Medulla oblongata (tissue), 1 donor: ENCODE results near the gene ADCY7.

Experiments used
- DNase-seq: peaks from one replicate; pipeline ENCODE4 v3.0.0-alpha.2; 2015; ENCODE audit errors: extremely low spot score

ADCY7 gene

DNA sequence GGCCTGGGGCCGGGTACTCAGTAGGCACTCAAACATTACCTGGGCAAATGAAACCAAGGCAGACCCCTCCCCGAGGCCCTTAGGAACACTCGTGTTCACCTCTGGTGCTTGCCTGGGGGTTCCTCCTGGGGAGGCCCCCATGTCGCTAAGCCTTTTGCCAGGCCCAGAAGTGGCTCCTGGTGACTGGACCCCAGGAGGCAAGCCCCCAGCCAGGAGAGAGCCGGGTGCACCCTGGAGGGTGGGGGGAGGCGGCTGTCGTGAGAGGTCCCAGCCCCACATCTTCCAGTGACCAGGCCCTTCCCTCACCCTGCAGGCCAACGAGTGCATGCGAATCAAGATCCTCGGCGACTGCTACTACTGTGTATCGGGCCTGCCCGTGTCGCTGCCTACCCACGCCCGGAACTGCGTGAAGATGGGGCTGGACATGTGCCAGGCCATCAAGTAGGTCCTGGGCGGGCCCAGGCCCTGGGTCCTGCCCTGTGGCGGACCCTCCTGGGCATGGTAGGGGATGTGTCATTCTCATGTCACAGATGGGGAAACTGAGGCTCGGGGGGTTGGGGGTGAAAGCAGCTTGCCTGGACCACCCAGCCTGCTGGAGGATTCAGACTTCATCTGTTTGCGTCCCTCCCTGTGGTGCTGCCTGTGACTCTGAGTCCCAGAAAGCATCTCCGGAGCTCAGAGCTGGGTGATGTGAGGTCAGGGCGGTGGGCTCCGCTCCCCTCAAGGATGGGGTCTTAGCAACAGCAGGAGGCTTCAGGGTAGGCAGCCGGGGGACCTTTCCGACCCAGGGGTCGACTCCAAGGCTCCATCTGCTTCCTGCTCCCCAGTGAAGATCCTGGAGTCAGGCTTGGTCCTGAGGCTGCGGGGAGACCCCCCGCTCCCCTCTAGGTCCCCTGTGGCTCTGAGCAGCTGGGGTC is 32.5 kb downstream of the ADCY7 start:
- DNase-seq = no peak

DNA sequence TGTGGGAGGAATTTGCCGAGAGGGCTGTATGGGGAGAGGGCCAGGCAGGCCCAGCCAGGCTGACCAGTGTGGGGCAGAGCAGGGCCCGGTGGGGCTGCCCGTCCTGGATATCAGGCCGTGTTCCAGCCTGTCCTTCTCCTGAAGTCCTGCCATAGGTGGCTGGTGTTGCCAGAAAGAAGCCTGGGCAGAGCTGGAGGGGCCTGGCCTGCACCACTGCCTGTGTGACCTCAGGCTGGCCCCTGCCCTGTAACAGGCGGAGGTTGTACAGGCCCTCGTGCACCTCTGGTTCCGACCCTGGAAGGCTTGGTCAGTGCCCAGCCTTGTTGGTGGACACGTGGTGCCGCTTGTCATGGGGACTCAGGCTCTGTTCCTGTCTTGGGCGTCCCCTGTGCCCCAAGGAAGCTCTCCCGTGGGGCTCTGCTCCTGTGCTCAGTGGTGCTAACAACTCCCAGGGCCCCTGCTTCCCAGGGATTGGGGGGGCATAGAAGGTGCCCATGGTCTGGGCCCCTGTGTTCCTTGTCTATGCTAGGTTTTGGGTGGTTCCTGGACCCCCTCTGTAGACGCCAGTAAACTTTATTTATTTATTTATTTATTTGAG is 33.3 kb downstream of the ADCY7 start:
- DNase-seq = no peak

DNA sequence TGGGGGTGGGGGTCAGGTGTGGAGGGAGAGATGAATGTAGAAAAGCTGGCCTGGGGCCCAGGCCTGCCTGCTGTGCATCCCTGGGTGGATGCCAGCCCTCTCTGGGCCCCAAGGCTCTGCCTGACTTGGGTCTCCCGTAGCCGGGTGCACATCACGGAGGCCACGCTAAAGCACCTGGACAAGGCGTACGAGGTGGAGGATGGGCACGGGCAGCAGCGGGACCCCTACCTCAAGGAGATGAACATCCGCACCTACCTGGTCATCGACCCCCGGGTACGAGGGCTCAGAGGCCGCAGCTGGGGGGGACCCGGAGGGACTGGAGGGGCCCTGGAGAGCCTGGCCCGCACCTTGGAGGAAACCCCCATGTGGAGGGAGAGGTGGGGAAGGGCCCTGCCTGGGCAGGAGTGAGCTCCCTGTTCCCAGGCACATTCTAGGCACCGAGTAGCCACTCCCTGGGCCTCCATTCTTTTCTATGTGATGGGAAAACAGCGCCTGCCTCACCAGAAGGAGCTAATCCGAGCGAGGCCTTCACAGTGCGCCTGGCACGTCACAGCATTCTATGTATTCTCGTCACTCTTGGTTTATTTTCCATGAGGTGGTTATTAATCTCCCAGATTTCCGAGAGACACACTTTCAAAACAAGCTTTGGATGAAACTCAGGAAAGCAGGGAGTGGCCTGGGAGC is 34.7 kb downstream of the ADCY7 start:
- DNase-seq = no peak

GRCh38 chr16:50301626-50302471 is 35.5 kb downstream of the ADCY7 start:
- no peak for DNase-seq

- no peak for DNase-seq
Observed at GRCh38 chr16:50302472-50303005, 36.2 kb downstream of the ADCY7 start.

GRCh38 chr16:50303041-50303604 is 36.8 kb downstream of the ADCY7 start:
- no peak for DNase-seq

DNA sequence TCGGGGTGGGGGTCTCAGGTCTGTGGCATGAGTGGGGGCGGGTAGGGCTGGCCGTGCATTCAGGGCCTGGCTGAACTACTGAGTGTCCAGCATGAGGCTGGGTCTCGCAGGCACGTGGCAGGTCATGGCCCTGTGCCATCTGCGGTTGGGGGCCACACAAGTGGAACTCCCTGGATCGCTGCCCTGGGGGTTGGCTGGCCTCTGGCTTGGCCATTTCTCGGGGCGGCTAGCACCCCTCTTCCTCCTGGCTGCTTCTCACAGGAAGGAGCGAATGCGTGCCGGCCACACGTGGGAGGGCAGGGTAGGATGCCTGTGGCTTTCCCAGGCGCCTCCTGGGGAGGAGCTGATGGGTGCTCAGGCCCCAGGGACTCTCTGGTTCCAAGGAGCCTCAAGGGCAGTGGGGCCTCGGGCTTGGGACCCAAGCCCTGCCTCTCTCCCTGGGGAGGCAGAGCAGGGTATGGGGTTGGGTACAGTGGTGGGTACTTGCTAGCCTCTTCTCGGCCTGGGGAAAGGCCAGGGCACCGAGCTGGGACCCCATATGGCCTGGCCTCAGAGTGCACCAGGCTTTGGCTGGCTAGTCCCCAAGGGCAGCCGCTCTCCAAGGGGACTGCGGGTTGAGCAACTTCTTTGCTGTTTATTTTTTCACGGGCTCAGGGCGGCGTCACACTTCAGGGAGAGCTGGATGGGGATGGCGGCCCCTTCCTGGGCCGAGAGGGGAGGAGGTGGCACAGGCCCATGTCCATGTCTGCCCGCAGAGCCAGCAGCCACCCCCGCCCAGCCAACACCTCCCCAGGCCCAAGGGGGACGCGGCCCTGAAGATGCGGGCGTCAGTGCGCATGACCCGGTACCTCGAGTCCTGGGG is 37.5 kb downstream of the ADCY7 start:
- no peak for DNase-seq

- DNase-seq = no peak
Observed at GRCh38 chr16:50304467-50305440, 38.4 kb downstream of the ADCY7 start.

DNA sequence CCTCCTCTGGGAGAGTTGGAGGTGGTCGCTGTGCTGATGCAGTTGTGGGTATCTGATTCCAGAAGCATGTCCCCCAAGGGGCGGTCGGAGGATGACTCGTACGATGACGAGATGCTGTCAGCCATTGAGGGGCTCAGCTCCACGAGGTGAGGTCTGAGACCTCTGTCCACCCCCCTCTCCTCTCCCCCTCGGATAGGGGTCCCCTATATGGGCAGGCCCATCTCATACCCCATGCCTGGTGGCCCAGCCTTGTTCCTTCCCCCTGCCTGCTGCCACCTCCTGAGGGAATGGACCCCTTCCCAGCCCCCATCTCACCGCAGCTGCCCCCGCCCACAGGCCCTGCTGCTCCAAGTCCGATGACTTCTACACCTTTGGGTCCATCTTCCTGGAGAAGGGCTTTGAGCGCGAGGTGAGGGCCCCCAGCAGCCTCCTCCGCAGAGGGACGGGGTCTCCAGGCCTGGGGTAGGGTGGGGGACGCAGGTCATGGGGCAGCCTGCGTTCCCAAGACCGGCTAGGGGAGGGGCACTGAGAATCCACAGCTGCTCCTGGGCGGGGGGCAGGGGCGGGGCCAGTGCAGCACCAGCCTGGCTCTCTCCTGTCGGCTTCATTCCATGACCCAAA is 39.2 kb downstream of the ADCY7 start:
- no peak for DNase-seq

- no peak for DNase-seq
Observed at GRCh38 chr16:50306287-50306686, 39.9 kb downstream of the ADCY7 start.

- DNase-seq = no peak
Observed at GRCh38 chr16:50308237-50308965, 42.0 kb downstream of the ADCY7 start.

- no peak for DNase-seq
Observed at GRCh38 chr16:50309156-50309526, 42.8 kb downstream of the ADCY7 start.

DNA sequence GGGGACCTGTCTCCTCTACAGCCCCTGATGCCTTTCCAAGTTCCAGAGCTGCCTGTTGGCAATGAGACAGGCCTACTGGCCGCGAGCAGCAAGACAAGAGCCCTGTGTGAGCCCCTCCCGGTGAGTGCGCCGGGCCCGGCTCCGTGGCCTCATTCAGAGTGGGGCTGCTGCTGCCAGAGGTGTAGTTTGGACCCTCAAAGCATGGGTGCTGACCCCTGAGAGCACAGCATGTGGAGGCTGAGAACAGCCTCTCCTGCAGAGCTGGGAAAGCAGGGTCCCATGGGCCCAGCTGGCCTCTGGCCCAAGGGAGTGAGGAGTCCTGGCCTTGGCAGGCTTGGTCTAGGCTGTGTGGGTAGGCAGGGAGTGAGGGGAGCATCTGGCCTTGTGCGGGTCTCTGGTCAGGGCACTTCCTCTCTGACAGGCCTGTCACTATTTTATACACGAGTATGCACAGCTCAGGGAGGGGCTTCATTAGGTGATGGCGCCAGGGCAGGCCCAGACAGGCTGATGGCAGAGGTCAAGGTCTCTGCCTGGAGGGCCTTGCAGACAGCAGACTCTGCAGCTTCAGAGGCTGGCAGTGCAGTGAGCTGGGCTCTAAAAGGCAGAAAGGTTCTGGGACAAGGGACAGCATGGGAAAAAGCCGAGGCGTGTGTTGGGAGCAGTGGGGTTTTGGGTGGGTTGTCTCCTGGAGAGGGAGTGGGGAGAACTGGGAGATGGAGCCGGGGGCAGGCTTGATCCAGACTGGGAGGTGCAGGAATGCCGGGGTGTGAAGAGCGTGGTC is 43.4 kb downstream of the ADCY7 start:
- no peak for DNase-seq

DNA sequence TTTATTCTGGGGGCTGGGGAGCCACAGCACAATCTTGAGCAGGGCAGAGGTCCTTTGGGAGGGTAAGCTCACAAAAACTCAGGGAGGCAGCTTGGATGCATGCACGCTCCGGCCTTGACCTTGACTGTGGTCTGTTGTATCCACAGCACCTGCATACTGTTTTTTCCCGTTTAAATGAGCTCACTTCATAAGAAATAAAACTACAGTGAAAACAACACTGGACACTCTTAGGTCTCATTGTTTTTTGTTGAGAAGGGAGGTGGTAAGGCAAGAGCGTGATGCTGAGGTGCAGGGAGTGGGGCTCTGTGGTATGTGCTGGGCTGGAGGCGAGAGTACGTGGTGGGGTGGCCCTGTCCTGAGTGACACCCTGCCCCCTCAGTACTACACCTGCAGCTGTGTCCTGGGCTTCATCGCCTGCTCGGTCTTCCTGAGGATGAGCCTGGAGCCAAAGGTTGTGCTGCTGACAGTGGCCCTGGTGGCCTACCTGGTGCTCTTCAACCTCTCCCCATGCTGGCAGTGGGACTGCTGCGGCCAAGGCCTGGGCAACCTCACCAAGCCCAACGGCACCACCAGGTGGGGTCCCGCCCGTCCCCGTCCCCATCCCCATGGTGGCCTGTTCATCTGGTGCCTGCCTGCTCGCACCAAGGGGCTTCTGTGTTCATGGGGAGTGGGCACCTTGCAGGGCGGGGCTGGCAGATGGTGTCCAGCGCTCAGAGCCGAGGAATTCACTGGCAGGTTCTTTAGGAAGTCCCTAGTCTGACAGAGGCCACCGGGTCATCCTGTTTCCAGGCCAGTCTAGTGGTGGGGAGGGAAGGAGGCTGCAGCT is 44.2 kb downstream of the ADCY7 start:
- DNase-seq = no peak

- DNase-seq = no peak
Observed at GRCh38 chr16:50311134-50311528, 44.8 kb downstream of the ADCY7 start.

DNA sequence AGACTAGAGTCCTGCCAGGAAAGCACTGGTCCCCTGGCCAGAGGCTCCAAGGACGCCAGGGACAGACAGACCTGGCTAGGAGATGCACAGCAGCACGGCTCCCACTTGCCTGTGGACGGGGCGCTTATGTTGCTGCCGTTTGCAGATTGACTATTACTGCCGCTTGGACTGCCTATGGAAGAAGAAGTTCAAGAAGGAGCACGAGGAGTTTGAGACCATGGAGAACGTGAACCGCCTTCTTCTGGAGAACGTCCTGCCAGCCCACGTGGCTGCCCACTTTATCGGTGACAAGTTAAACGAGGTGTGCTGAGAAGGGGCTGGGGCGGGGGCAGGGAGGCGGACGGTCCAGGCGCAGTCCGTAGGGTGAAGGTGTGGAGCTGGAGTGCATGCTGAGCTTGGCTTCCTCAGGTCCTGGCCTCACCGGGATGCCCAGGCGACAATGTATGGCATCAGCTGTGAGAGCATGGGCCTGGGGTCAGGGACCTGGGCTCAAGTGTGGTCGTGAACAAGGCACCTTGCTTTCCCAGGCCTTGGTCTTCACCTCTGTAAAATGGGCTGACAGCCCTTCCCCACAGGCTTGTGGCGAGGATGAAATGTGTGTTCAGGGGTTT is 45.6 kb downstream of the ADCY7 start:
- no peak for DNase-seq
